Smooth muscle cell (in vitro differentiated cells): Measurements from ENCODE around the gene RSPH9. TPM values are rescaled to one million over a fixed set of nuclear protein-coding genes. Genes with fewer than 3 reads are reported as not detected.

Experiments
- DNase-seq: peaks from one replicate; lab custom pipeline; 2025; ENCODE audit not compliant: unreplicated experiment; lab: John Stamatoyannopoulos, UW
- H2AFZ ChIP-seq: fragments of 200-600 bp; sonication (generic); 2 replicates; pipeline ENCODE4 v1.6.0; 2016; ENCODE audit warnings: antibody characterized with exemption, low read depth, mild to moderate bottlenecking
- H3F3A ChIP-seq: fragments of 200-600 bp; sonication (generic); 2 replicates; pipeline ENCODE4 v1.6.0; 2017; ENCODE audit warnings: antibody characterized with exemption, low read depth
- H3K27ac ChIP-seq: fragments of 200-600 bp; sonication (generic); 2 replicates; pipeline ENCODE4 v1.5.1; 2016; ENCODE audit warnings: low read depth, mild to moderate bottlenecking
- H3K27me3 ChIP-seq: fragments of 200-600 bp; sonication (generic); 2 replicates; pipeline ENCODE4 v1.6.1; 2016; ENCODE audit warnings: low read depth, mild to moderate bottlenecking
- H3K36me3 ChIP-seq: fragments of 200-600 bp; sonication (generic); 2 replicates; pipeline ENCODE4 v1.5.1; 2016; ENCODE audit warnings: low read depth
- H3K4me1 ChIP-seq: fragments of 200-600 bp; sonication (generic); 2 replicates; pipeline ENCODE4 v1.5.1; 2016; ENCODE audit warnings: low read depth
- H3K4me2 ChIP-seq: fragments of 200-600 bp; sonication (generic); 2 replicates; pipeline ENCODE4 v1.6.0; 2016; ENCODE audit warnings: mild to moderate bottlenecking
- H3K4me3 ChIP-seq: fragments of 200-600 bp; sonication (generic); 2 replicates; pipeline ENCODE4 v1.5.1; 2016; ENCODE audit warnings: mild to moderate bottlenecking
- H3K79me2 ChIP-seq: fragments of 200-600 bp; sonication (generic); 2 replicates; pipeline ENCODE4 v1.6.0; 2016; ENCODE audit warnings: low read depth, mild to moderate bottlenecking
- H3K9ac ChIP-seq: fragments of 200-600 bp; sonication (generic); 2 replicates; pipeline ENCODE4 v1.6.0; 2016; ENCODE audit warnings: low read depth
- H3K9me3 ChIP-seq: fragments of 200-600 bp; sonication (generic); replicated peaks from 2 replicates; pipeline ENCODE4 v1.5.1; 2016; ENCODE audit warnings: low read depth
- H4K20me1 ChIP-seq: fragments of 200-600 bp; sonication (generic); 2 replicates; pipeline ENCODE4 v1.6.0; 2016; ENCODE audit warnings: low read depth
- CTCF ChIP-seq: fragments of 200-600 bp; sonication (generic); IDR thresholded peaks from 2 replicates; pipeline ENCODE4 v1.5.1; 2017; ENCODE audit warnings: borderline replicate concordance, mild to moderate bottlenecking, antibody characterized with exemption; ENCODE audit not compliant: insufficient read depth, poor library complexity, severe bottlenecking
- WGBS: methylation state at CpG from one replicate; pipeline ENCODE4 v1.1.7; 2016; ENCODE audit warnings: low lambda C conversion rate; 5-methylcytosine and 5-hydroxymethylcytosine counted together
- polyA plus RNA-seq: library from polyadenylated mRNA; unstranded; fragments of >200 nt; fragmentation: Nextera tagmentation; extraction: Ambion mirVana; gene quantifications from 2 replicates; pipeline ENCODE4 v1.2.1, GENCODE V29; 2016
- total RNA-seq: library from RNA; depleted of rRNA; stranded (reverse); fragments of >200 nt; gene quantifications from 2 replicates; pipeline ENCODE4 v1.2.3, GENCODE V29; 2014

The RSPH9 gene
- total and polyA plus RNA-seq, 2 experiments from 2014 or later = 1.9 to 2.5 TPM

DNA sequence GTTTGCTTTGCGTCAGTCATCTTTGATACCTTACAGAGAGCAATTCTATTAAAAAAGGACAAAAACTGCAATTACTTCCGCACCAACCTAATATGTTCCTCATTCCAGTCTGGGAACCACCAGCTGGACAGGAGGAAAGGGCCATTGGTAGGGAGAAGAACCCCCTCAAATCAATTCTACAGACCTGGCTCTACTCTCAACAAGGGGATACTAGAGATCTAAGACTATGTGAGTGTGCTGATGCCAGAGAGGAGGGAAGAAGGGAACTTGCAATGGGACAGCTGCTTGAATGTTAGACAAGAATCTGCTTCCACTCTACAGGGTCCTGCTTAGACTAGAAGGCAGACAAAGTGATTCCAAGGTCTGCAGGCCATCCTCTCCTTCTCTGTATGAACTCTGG is 29.5 kb downstream of the RSPH9 start:
- H2AFZ ChIP-seq = no peak overlapping the region
- no peaks in the 10 kb centered on the region for H3K79me2 ChIP-seq
- no peaks in the 10 kb centered on the region for H3K9me3 ChIP-seq
- H3K4me3 ChIP-seq = no peak overlapping the region
- TF ChIP-seq CTCF = no peak
- peaks cover 10% of the 10 kb centered on the region for H3K36me3 ChIP-seq
- DNase-seq = no peak
- peaks cover 8% of the 10 kb centered on the region for H4K20me1 ChIP-seq
- peaks cover 10% of the 10 kb centered on the region for H3K4me1 ChIP-seq
- peaks cover 13% of the 10 kb centered on the region for H3F3A ChIP-seq
- no peak overlapping the region for H3K27ac ChIP-seq
- WGBS = 98% methylated on average over 2 of the region's 2 CpGs
- H3K9ac ChIP-seq = no peak overlapping the region
- H3K27me3 ChIP-seq = no peaks in the 10 kb centered on the region
- no peak overlapping the region for H3K4me2 ChIP-seq

DNA sequence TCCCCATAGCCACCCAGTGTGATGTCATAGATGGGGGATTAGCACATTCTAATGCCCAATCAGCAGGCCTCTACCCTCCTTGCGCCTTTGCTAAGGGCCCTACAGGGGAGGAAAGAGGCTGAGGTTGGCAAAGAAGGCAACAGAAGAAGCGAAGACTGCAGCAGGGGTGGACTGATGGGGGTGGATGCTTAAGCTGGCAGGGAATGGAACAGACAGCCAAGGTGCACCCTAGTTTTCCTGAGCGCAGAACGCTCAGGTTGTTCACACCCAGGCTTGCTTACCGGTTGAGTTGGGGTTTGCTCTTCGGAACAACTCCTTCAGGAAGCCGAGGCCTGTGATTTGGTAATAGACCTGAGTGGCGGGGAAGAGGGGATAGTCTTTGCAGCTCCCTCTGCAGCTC is 30.1 kb downstream of the RSPH9 start:
- Histone ChIP-seq H3K27me3 (no peaks in the 10 kb centered on the region), H3K79me2 (no peaks in the 10 kb centered on the region)
- WGBS = 98% methylated on average over 8 of the region's 8 CpGs

DNA sequence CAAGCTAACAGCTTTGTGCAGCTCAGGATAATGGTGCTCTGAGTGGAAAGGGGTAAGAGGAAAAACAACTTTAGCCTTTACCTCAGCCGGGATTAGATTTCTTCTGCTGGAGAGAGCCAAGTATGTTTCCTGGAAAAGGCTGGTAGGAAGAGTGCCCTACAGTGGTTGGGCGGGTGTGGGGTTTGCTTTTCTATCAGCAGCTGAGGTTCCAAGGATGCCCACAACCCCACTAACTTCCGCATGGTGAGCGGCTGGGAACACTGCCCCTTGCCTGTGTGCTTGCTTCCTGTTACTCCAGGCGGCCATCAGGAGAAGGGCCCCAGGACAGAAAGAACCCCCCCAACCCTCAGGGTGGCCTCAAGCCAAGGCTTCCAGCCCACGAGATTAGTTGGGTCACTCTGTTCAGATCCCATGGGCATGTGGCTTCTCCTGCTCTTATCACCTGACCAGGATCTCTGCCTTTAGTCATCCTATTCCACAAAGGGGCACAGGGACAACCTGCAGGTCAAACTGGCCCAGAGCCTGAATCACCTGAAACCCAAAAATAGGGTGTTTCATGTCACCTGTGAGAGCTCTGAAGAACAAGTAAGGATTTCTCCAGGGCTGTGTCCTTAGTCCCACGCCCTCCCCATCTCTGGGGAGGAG is 32.2 kb downstream of the RSPH9 start:
- H3K9ac ChIP-seq = no peak overlapping the region
- no peak overlapping the region for H3K4me3 ChIP-seq
- TF ChIP-seq CTCF = no peak
- H4K20me1 ChIP-seq = peaks cover 36% of the 10 kb centered on the region
- no peak overlapping the region for H3K4me2 ChIP-seq
- no peak overlapping the region for H3K27ac ChIP-seq
- WGBS = 95% methylated on average over 7 of the region's 7 CpGs
- H3K4me1 ChIP-seq = no peaks in the 10 kb centered on the region
- peaks cover 10% of the 10 kb centered on the region for H3K36me3 ChIP-seq
- H3K9me3 ChIP-seq = no peaks in the 10 kb centered on the region
- no peaks in the 10 kb centered on the region for H3K27me3 ChIP-seq
- no peaks in the 10 kb centered on the region for H3F3A ChIP-seq
- H2AFZ ChIP-seq = no peak overlapping the region
- peaks cover 11% of the 10 kb centered on the region for H3K79me2 ChIP-seq
- DNase-seq = no peak

More for the DNA sequence above, 30.1 kb downstream of the RSPH9 start:
- peaks cover 4% of the 10 kb centered on the region for H3K4me1 ChIP-seq
- H3K9ac ChIP-seq = no peak overlapping the region
- no peak overlapping the region for H2AFZ ChIP-seq
- no peak for TF ChIP-seq CTCF
- no peak for DNase-seq
- peaks cover 7% of the 10 kb centered on the region for H3F3A ChIP-seq
- peaks cover 14% of the 10 kb centered on the region for H4K20me1 ChIP-seq
- peaks cover 10% of the 10 kb centered on the region for H3K36me3 ChIP-seq
- no peak overlapping the region for H3K27ac ChIP-seq
- no peaks in the 10 kb centered on the region for H3K9me3 ChIP-seq
- H3K4me2 ChIP-seq = no peak overlapping the region
- H3K4me3 ChIP-seq = no peak overlapping the region

GRCh38 chr6:43677759-43678158 is 32.9 kb downstream of the RSPH9 start:
- Histone ChIP-seq H3K9ac (no peak overlapping the region), H3K4me2 (no peak overlapping the region), H3F3A (no peaks in the 10 kb centered on the region), H3K79me2 (peaks cover 16% of the 10 kb centered on the region), H3K9me3 (no peaks in the 10 kb centered on the region), H3K27me3 (no peaks in the 10 kb centered on the region), H4K20me1 (peaks cover 43% of the 10 kb centered on the region), H3K4me3 (no peak overlapping the region), H2AFZ (no peak overlapping the region), H3K36me3 (peaks cover 10% of the 10 kb centered on the region), H3K27ac (no peak overlapping the region), H3K4me1 (no peaks in the 10 kb centered on the region)
- no peak for DNase-seq
- no peak for TF ChIP-seq CTCF
- 95% methylated on average over 7 of the region's 7 CpGs for WGBS
